ENCODE results near the gene ARID1B. TPM values are rescaled to one million over a fixed set of nuclear protein-coding genes. Genes with fewer than 3 reads are reported as not detected.

ARID1B gene
- total and polyA plus RNA-seq, 11 donors: 15.3 to 76.1 (median 40.7) TPM

DNA sequence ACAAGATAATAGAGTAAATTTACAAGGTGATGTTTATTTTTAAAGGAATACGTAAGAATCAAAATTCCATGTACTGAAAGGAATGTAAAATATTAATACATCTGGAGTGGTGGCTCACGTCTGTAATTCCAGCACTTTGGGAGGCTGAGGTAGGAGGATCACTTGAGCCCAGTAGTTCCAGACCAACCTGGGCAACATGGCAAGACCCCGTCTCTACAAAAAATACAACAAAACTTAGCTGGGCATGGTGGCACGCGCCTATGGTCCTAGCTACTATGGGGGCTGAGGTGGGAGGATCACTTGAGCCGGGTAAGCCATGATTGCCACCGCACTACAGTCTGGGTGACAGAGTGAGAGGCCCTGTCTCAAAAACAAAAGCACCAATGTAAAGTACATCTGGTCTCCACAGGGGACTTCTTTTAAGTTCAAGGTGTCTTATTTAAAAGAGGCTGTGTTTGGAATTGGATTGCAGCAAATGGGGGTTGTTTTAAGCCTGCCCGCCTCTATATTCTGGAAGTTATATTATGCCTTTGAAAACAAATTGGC is 36.9 kb downstream of the ARID1B start:
- Histone ChIP-seq H3K4me3 (no peak overlapping the region), H3K27ac (no peak overlapping the region), H3K27me3 (no peaks in the 10 kb centered on the region), H3K4me1 (peaks cover 3 to 85% (median 45%) of the 10 kb centered on the region in 12 donors), H3K36me3 (no peaks in the 10 kb centered on the region), H3K9me3 (peaks cover 0 to 7% (median 0%) of the 10 kb centered on the region in 12 donors)
- TF ChIP-seq, protein P1, sequence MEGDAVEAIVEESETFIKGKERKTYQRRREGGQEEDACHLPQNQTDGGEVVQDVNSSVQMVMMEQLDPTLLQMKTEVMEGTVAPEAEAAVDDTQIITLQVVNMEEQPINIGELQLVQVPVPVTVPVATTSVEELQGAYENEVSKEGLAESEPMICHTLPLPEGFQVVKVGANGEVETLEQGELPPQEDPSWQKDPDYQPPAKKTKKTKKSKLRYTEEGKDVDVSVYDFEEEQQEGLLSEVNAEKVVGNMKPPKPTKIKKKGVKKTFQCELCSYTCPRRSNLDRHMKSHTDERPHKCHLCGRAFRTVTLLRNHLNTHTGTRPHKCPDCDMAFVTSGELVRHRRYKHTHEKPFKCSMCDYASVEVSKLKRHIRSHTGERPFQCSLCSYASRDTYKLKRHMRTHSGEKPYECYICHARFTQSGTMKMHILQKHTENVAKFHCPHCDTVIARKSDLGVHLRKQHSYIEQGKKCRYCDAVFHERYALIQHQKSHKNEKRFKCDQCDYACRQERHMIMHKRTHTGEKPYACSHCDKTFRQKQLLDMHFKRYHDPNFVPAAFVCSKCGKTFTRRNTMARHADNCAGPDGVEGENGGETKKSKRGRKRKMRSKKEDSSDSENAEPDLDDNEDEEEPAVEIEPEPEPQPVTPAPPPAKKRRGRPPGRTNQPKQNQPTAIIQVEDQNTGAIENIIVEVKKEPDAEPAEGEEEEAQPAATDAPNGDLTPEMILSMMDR (IDR thresholded peaks at IDR 0.05): no peak
- no peak for TF ChIP-seq POLR2A (IDR thresholded peaks at IDR 0.05)
- intact Hi-C loops (cut with DNase I): no loop called here
- WGBS, 4 donors: 87 to 88% (median 88%) methylated on average over 8 of the region's 8 CpGs
- no peak for DNase-seq
- no peak for ATAC-seq

DNA sequence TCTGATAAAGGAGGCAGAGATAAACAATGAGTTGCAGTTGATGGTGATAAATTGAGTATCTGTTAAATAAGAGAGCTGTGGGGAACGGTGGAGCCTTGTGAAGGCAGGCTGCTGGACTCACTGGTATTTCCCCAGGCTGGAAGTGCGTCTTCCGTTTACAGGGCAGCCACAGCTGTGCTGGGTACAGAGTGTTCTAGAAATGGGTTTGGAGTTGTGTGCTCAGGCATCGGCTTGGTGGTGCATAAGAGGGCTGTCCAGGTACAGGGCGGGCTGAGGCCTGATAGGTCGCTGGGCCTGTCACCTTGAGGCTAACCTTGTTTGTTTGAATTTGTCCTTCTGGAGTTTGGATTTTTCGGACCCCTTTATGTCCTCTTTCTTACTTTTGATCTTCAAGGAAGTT is 39.3 kb downstream of the ARID1B start:
- DNase-seq: peak in 1 of 5 donors; percentile 71
- ATAC-seq: peak; percentile 88 to 95 (median 92)
- Histone ChIP-seq H3K27ac (peak overlapping the region in 4 of 12 donors; percentile 0 to 45 (median 32)), H3K4me3 (no peak overlapping the region), H3K4me1 (peaks cover 3 to 92% (median 43%) of the 10 kb centered on the region in 12 donors), H3K36me3 (no peaks in the 10 kb centered on the region), H3K9me3 (no peaks in the 10 kb centered on the region), H3K27me3 (no peaks in the 10 kb centered on the region)
- intact Hi-C loops (cut with DNase I): no loop called here
- WGBS, 4 donors: 44 to 57% (median 54%) methylated on average over 7 of the region's 7 CpGs
- no peak for TF ChIP-seq POLR2A (IDR thresholded peaks at IDR 0.05)
- TF ChIP-seq, protein P1 (IDR thresholded peaks at IDR 0.05): no peak

DNA sequence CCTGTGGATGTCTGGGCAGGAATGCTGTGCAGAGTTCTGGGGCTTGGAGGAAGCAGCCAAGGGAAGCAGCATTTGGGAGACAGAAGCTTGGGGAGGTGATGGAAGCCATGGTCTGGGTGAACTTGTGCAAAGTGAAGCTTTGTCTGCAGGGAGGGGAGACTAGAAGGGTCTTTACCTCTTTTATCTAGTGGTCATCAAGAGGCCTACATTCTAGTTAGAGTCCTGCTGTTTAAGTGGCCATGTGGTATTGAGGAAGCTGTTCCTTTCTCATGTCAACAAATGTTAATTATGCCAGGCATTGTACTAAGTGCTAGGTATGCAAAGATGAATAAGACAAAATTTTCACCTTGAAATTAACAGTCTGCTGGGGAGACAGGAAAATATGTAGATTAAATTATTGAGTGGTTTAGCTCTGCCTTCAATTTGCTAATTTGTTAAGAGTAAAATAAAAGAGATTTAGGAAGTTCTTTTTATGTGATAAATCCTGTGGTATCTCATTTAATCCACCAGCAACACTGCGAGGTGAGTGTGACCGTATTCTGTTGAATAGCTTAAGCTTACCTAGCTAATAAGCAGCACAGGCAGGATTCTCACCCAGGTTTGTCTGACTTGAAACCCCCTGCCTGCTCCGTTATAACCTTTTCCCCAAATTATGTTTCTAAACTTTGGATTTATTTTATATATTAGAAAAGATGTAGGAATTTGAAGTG is 43.1 kb downstream of the ARID1B start:
- no peak for DNase-seq
- H3K27ac ChIP-seq: no peak overlapping the region
- no peaks in the 10 kb centered on the region for H3K36me3 ChIP-seq
- intact Hi-C loops (cut with DNase I): loop anchor here in 2 of 10 donors (5.0 kb wide), 2 partner anchors 33 to 38 kb away; no protein-coding TSS in a partner anchor
- H3K4me3 ChIP-seq: no peak overlapping the region
- no peak for ATAC-seq
- H3K9me3 ChIP-seq: no peaks in the 10 kb centered on the region
- TF ChIP-seq, protein P1 (IDR thresholded peaks at IDR 0.05): no peak
- TF ChIP-seq POLR2A (IDR thresholded peaks at IDR 0.05): no peak
- no peaks in the 10 kb centered on the region for H3K27me3 ChIP-seq
- peaks cover 0 to 96% (median 62%) of the 10 kb centered on the region in 12 donors for H3K4me1 ChIP-seq
- 90 to 96% (median 94%) methylated on average over 3 of the region's 3 CpGs for WGBS, 4 donors

DNA sequence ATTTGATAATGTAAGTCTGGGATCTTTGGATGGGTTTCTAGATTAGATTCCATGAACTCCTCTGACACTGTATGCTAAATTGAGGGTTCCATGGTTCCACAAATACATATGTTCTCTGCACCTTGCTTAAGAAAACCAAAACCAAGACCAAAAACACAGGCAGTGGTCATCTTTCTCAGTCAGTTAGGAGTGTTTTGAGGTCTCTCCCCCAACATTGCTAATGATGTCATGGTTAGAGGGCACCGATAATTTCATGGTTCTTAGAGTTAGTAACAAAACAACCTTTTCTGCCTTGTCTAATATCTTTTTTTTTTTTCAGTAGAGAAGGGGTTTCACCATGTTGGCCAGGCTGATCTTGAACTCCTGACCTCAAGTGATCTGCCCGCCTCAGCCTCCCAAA is 44.5 kb downstream of the ARID1B start:
- Histone ChIP-seq H3K36me3 (no peaks in the 10 kb centered on the region), H3K27ac (no peak overlapping the region), H3K27me3 (no peaks in the 10 kb centered on the region), H3K9me3 (no peaks in the 10 kb centered on the region), H3K4me3 (no peak overlapping the region), H3K4me1 (peaks cover 0 to 95% (median 54%) of the 10 kb centered on the region in 12 donors)
- ATAC-seq: no peak
- intact Hi-C loops (cut with DNase I): loop anchor here in 2 of 10 donors (5.0 kb wide), 2 partner anchors 34 to 39 kb away; no protein-coding TSS in a partner anchor
- no peak for TF ChIP-seq POLR2A (IDR thresholded peaks at IDR 0.05)
- TF ChIP-seq, protein P1 (IDR thresholded peaks at IDR 0.05): no peak
- WGBS, 4 donors: 92 to 98% (median 97%) methylated on average over 2 of the region's 2 CpGs
- DNase-seq: no peak
